GM23338 (cell line): Measurements from ENCODE around the gene MYL11. TPM values are rescaled to one million over a fixed set of nuclear protein-coding genes. Genes with fewer than 3 reads are reported as not detected.

Source experiments
- ATAC-seq: fragments of 200-7000 bp; cut with Tn5 transposase; 3 replicates; pipeline ENCODE4 v1.9.1; 2020
- DNase-seq: peaks from one replicate; pipeline ENCODE4 v3.0.0-alpha.2; 2015; ENCODE audit warnings: low spot score
- H2AFZ ChIP-seq: fragments of 200-600 bp; sonication (generic); 2 replicates; pipeline ENCODE4 v1.8.0; 2016; ENCODE audit warnings: antibody characterized with exemption, mild to moderate bottlenecking, moderate library complexity
- H3F3A ChIP-seq: fragments of 200-600 bp; sonication (generic); replicated peaks from 2 replicates; pipeline ENCODE4 v1.8.0; 2017; ENCODE audit warnings: antibody characterized with exemption, mixed run types, low read depth
- H3K27ac ChIP-seq: fragments of 200-600 bp; sonication (generic); 2 replicates; pipeline ENCODE4 v1.6.1; 2016; ENCODE audit warnings: low read depth
- H3K27me3 ChIP-seq: fragments of 200-600 bp; sonication (generic); 2 replicates; pipeline ENCODE4 v1.8.0; 2016; ENCODE audit warnings: mild to moderate bottlenecking, mixed run types, moderate library complexity; ENCODE audit not compliant: insufficient read depth
- H3K36me3 ChIP-seq: fragments of 200-600 bp; sonication (generic); 2 replicates; pipeline ENCODE4 v1.8.0; 2016; ENCODE audit warnings: mild to moderate bottlenecking; ENCODE audit not compliant: insufficient read depth
- H3K4me1 ChIP-seq: fragments of 200-600 bp; sonication (generic); 2 replicates; pipeline ENCODE4 v1.8.0; 2016; ENCODE audit warnings: mild to moderate bottlenecking, moderate library complexity; ENCODE audit not compliant: insufficient read depth
- H3K4me2 ChIP-seq: fragments of 200-600 bp; sonication (generic); 2 replicates; pipeline ENCODE4 v1.7.1; 2017; ENCODE audit warnings: mixed run types
- H3K4me3 ChIP-seq: fragments of 200-600 bp; sonication (generic); 2 replicates; pipeline ENCODE4 v1.6.1; 2016; ENCODE audit warnings: mixed run types
- H3K79me2 ChIP-seq: fragments of 200-600 bp; sonication (generic); replicated peaks from 2 replicates; pipeline ENCODE4 v1.8.0; 2017; ENCODE audit warnings: mild to moderate bottlenecking; ENCODE audit not compliant: insufficient read depth
- H3K9me2 ChIP-seq: fragments of 200-600 bp; sonication (generic); 2 replicates; pipeline ENCODE4 v1.8.0; 2017; ENCODE audit not compliant: insufficient read depth
- H4K20me1 ChIP-seq: fragments of 200-600 bp; sonication (generic); replicated peaks from 2 replicates; pipeline ENCODE4 v1.8.0; 2017; ENCODE audit warnings: mild to moderate bottlenecking; ENCODE audit not compliant: insufficient read depth
- H3K27ac Mint-ChIP-seq: 2 replicates; pipeline ENCODE4 v1.8.0; 2020; ENCODE audit warnings: inconsistent platforms, mild to moderate bottlenecking, moderate library complexity, mixed read lengths
- H3K27me3 Mint-ChIP-seq: 3 replicates; pipeline ENCODE4 v1.8.0; 2022; ENCODE audit warnings: low read depth, mild to moderate bottlenecking, moderate library complexity, mixed read lengths, inconsistent platforms; ENCODE audit not compliant: insufficient read depth, poor library complexity
- H3K36me3 Mint-ChIP-seq: 3 replicates; pipeline ENCODE4 v1.8.0; 2021; ENCODE audit warnings: low read depth, mild to moderate bottlenecking, inconsistent platforms, moderate library complexity, mixed read lengths
- H3K4me1 Mint-ChIP-seq: 3 replicates; pipeline ENCODE4 v1.8.0; 2020; ENCODE audit warnings: mild to moderate bottlenecking, inconsistent platforms, mixed read lengths
- H3K4me3 Mint-ChIP-seq: 3 replicates; pipeline ENCODE4 v1.8.0; 2021; ENCODE audit warnings: moderate library complexity, mild to moderate bottlenecking, inconsistent platforms, mixed read lengths
- H3K9me3 Mint-ChIP-seq: 3 replicates; pipeline ENCODE4 v1.8.0; 2020; ENCODE audit warnings: moderate library complexity, mild to moderate bottlenecking, inconsistent platforms, mixed read lengths
- CREB1 ChIP-seq: fragments of 250-450 bp; sonication (Bioruptor Pico); IDR thresholded peaks from 2 replicates; pipeline ENCODE4 v1.5.0; 2020; ENCODE audit warnings: low read depth, mild to moderate bottlenecking, moderate library complexity
- ETS1 ChIP-seq: IDR thresholded peaks from 2 replicates; pipeline ENCODE4 v1.6.1; 2016; ENCODE audit warnings: antibody characterized with exemption
- EZH2 ChIP-seq: fragments of 200-600 bp; sonication (generic); IDR thresholded peaks from one replicate; pipeline ENCODE4 v1.8.0; 2017; ENCODE audit warnings: antibody characterized with exemption, mild to moderate bottlenecking, low read depth; ENCODE audit not compliant: unreplicated experiment
- NANOG ChIP-seq: IDR thresholded peaks from 2 replicates; pipeline ENCODE4 v1.6.1; 2016; ENCODE audit warnings: antibody characterized with exemption, borderline replicate concordance
- ZNF331 ChIP-seq: fragments of 250-450 bp; sonication (Bioruptor Pico); IDR thresholded peaks from 2 replicates; pipeline ENCODE4 v1.5.0; 2020; ENCODE audit warnings: low read depth, mild to moderate bottlenecking, moderate library complexity
- ZNF462 ChIP-seq: fragments of 250-450 bp; sonication (Bioruptor Pico); IDR thresholded peaks from 2 replicates; pipeline ENCODE4 v1.5.0; 2020; ENCODE audit warnings: mild to moderate bottlenecking, moderate library complexity
- polyA plus RNA-seq: library from polyadenylated mRNA; unstranded; fragments of >200 nt; fragmentation: Nextera tagmentation; extraction: Ambion mirVana; gene quantifications from 2 replicates; pipeline ENCODE4 v1.2.1, GENCODE V29; 2016
- total RNA-seq: library from RNA; depleted of rRNA; stranded (reverse); fragments of >200 nt; shearing (Covaris generic); gene quantifications from 2 replicates; pipeline ENCODE4 v1.2.3, GENCODE V29; 2014

Gene MYL11
- total and polyA plus RNA-seq, 2 experiments from 2014 or later: 3.5 TPM; not detected in 1

DNA sequence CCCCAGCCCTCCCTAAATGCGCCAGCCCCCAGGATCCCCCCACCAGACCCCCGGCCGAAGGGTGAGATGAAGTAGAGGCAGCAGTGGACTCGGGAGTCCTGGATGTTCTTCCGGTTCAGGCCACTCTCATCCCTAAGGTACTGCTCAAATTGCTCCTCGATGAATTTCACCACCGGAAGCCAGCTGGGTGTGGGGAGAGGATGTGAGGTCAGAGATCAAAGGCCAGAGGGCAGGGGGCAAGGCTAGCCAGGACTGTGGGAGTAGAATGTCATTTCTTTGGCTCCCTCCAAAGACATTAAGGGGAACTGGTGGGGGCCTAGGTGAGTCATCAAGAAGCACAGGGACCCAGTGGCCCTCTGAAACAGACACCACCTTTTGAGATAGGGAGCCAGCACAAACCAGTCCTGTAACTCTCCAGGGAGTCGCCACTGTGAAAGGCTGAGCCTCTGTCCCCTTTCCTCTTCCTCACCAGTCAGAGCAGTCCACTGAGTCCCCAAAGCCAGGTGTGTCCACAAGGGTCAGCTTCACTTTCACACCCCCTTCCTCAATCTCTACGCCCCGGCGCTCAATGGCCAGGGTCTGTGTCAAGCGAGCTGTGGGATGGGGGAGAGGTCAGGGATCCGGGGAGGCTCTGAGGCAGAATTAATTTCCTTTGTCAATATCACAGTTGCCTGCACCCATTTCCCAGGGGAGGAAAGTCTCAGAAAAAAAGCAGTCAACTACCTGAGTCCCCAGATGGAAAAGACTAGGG, 6.9 kb downstream of the MYL11 start (continued):
- TF ChIP-seq ZNF462 (CRISPR knock-in tag) (no peak), ZNF331 (no peak), CREB1 (CRISPR knock-in tag) (no peak), NANOG (no peak), EZH2 (no peak)

- no peaks in the 10 kb centered on the region for H3K36me3 ChIP-seq
- no peak within 1 kb of the TSS; the same call in 1 of the 2 replicates for H3K27ac ChIP-seq
- no peak within 1 kb of the TSS for H2AFZ ChIP-seq
- no peaks in the 10 kb centered on the region for H3K9me2 ChIP-seq
- Mint-ChIP-seq H3K36me3 (peaks cover 3% of the 10 kb centered on the region; the same call in 2 of the 3 replicates), H3K4me3 (no peak within 1 kb of the TSS), H3K4me1 (peaks cover 12% of the 10 kb centered on the region), H3K27ac (peak within 1 kb of the TSS; percentile 62; the same call in 1 of the 2 replicates), H3K27me3 (peaks cover 17% of the 10 kb centered on the region), H3K9me3 (no peaks in the 10 kb centered on the region; the same call in none of the 3 replicates)
- no peak within 1 kb of the TSS for H3K4me2 ChIP-seq
- H3K27me3 ChIP-seq: no peaks in the 10 kb centered on the region
- H3F3A ChIP-seq: peaks cover 15% of the 10 kb centered on the region
- DNase-seq (no peak), ATAC-seq (no peak)
- H4K20me1 ChIP-seq: no peaks in the 10 kb centered on the region
- peaks cover 1% of the 10 kb centered on the region for H3K4me1 ChIP-seq
- no peak within 1 kb of the TSS for H3K4me3 ChIP-seq
- H3K79me2 ChIP-seq: 0 out of 2 replicates have a peak, but pooled peaks cover 4% of the 10 kb centered on the region
- TF ChIP-seq ETS1 (no peak), ZNF462 (CRISPR knock-in tag) (no peak)
Measured at GRCh38 chr16:30382111-30382881, 7.7 kb downstream of the MYL11 start, which contains the start of gene SEPTIN1. SEPTIN1 (minus strand) TSS chr16:30382561; CDS start chr16:30382542, 19 bp downstream.
